Panc1 (cell line): ENCODE results near the gene SDF4.

Source experiments
- CTCF ChIP-seq: fragments of 450-650 bp; IDR thresholded peaks from 2 replicates; pipeline ENCODE4 v1.5.1; 2017; ENCODE audit warnings: mild to moderate bottlenecking
- POLR2AphosphoS5 ChIP-seq: IDR thresholded peaks from 2 replicates; pipeline ENCODE4 v1.6.1; 2012; ENCODE audit warnings: mild to moderate bottlenecking, low read depth, low read length, moderate library complexity
- SIN3A ChIP-seq: IDR thresholded peaks from 2 replicates; pipeline ENCODE4 v1.6.1; 2012; ENCODE audit warnings: low read depth, mild to moderate bottlenecking, low read length, moderate library complexity, borderline replicate concordance; ENCODE audit not compliant: insufficient read depth
- TCF7L2 ChIP-seq: IDR thresholded peaks from 2 replicates; pipeline ENCODE4 v1.6.1; 2011; ENCODE audit warnings: mild to moderate bottlenecking, low read depth, low read length, inconsistent platforms
- TF ChIP-seq, protein P1 (sequence below), 2 experiments: IDR thresholded peaks; 2 replicates each; pipeline ENCODE4 v1.6.1; 2011 to 2012; ENCODE audit warnings: low read depth in 2 of 2, control low read depth in 1 of 2, low read length in 1 of 2, mild to moderate bottlenecking in 1 of 2, moderate library complexity in 1 of 2; ENCODE audit not compliant: insufficient read depth in 1 of 2

GRCh38 chr1:1203561-1204424 is 28.0 kb downstream of the SDF4 start:
- no peak for TF ChIP-seq CTCF
- TF ChIP-seq TCF7L2: no peak
- no peak for TF ChIP-seq POLR2AphosphoS5
- no peak for TF ChIP-seq SIN3A
- TF ChIP-seq, protein P1, sequence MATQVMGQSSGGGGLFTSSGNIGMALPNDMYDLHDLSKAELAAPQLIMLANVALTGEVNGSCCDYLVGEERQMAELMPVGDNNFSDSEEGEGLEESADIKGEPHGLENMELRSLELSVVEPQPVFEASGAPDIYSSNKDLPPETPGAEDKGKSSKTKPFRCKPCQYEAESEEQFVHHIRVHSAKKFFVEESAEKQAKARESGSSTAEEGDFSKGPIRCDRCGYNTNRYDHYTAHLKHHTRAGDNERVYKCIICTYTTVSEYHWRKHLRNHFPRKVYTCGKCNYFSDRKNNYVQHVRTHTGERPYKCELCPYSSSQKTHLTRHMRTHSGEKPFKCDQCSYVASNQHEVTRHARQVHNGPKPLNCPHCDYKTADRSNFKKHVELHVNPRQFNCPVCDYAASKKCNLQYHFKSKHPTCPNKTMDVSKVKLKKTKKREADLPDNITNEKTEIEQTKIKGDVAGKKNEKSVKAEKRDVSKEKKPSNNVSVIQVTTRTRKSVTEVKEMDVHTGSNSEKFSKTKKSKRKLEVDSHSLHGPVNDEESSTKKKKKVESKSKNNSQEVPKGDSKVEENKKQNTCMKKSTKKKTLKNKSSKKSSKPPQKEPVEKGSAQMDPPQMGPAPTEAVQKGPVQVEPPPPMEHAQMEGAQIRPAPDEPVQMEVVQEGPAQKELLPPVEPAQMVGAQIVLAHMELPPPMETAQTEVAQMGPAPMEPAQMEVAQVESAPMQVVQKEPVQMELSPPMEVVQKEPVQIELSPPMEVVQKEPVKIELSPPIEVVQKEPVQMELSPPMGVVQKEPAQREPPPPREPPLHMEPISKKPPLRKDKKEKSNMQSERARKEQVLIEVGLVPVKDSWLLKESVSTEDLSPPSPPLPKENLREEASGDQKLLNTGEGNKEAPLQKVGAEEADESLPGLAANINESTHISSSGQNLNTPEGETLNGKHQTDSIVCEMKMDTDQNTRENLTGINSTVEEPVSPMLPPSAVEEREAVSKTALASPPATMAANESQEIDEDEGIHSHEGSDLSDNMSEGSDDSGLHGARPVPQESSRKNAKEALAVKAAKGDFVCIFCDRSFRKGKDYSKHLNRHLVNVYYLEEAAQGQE (IDR thresholded peaks at IDR 0.05; ENCODE audit: insufficient read depth in 1 of 2, low read depth in 2 of 2, low read length in 1 of 2): no peak
